H1 (cell line): ENCODE data around the gene MT4. TPM values are rescaled to one million over a fixed set of nuclear protein-coding genes. Genes with fewer than 3 reads are reported as not detected.
A peak's percentile ranks its signal among the peaks of the same experiment; 100 is the strongest.

Source experiments
- CTCF ChIA-PET: fragments of 300-600 bp; sonication (Branson Sonifier 250); formaldehyde crosslinking; loops from one replicate; lab custom pipeline; 2021; ENCODE audit not compliant: partially characterized antibody; lab: Charles Lee
- POLR2A ChIA-PET: fragments of 300-600 bp; sonication (Branson Sonifier 250); formaldehyde crosslinking; loops from one replicate; lab custom pipeline; 2021; ENCODE audit warnings: inconsistent platforms; ENCODE audit not compliant: partially characterized antibody; lab: Charles Lee
- DNase-seq, 2 experiments: peaks; one replicate each; pipeline versions ENCODE4 v3.0.0 to v3.0.0-alpha.2; 2010 to 2022; ENCODE audit warnings: low spot score in 2 of 2, low read depth in 1 of 2, mixed read lengths in 1 of 2
- FAIRE-seq: peaks from 2 replicates; lab custom pipeline; 2011; peaks lifted over from hg19 to GRCh38; lab: Jason Lieb, UNC
- H2AFZ ChIP-seq: 2 replicates; pipeline ENCODE4 v1.8.1; 2012; ENCODE audit warnings: low read length, inconsistent platforms
- H2AK5ac ChIP-seq: 2 replicates; pipeline ENCODE4 v1.6.1; 2013; ENCODE audit warnings: low read depth, low read length
- H2BK120ac ChIP-seq: replicated peaks from 2 replicates; pipeline ENCODE3; 2013; ENCODE audit warnings: low read depth, low read length, inconsistent platforms
- H2BK12ac ChIP-seq: 2 replicates; pipeline ENCODE4 v1.6.1; 2013; ENCODE audit warnings: low read depth, low read length
- H2BK15ac ChIP-seq: 2 replicates; pipeline ENCODE4 v1.6.1; 2013; ENCODE audit warnings: low read length
- H2BK20ac ChIP-seq: 2 replicates; pipeline ENCODE4 v1.6.1; 2013; ENCODE audit warnings: low read length
- H2BK5ac ChIP-seq: 2 replicates; pipeline ENCODE4 v1.6.1; 2013; ENCODE audit warnings: low read depth, low read length
- H3K14ac ChIP-seq: 2 replicates; pipeline ENCODE4 v1.6.1; 2013; ENCODE audit warnings: inconsistent platforms; ENCODE audit not compliant: insufficient read length
- H3K18ac ChIP-seq: 2 replicates; pipeline ENCODE4 v1.6.1; 2013; ENCODE audit warnings: low read length; ENCODE audit errors: extremely low read depth
- H3K23ac ChIP-seq: 2 replicates; pipeline ENCODE4 v1.6.1; 2013; ENCODE audit warnings: inconsistent platforms; ENCODE audit not compliant: insufficient read length
- H3K23me2 ChIP-seq: 2 replicates; pipeline ENCODE4 v1.6.1; 2013; ENCODE audit warnings: low read depth, low read length
- H3K27ac ChIP-seq: 2 replicates; pipeline ENCODE4 v1.6.1; 2011; ENCODE audit warnings: low read depth, low read length, inconsistent platforms
- H3K27me3 ChIP-seq, 4 experiments: replicated peaks in 1 of 4; 1 replicate in 1 of 4; 2 replicates in 3 of 4; pipeline versions ENCODE4 v1.6.1 to v1.8.1; 2011 to 2013; ENCODE audit warnings: low read length in 3 of 4, mild to moderate bottlenecking in 3 of 4, inconsistent platforms in 2 of 4, mixed read lengths in 2 of 4, moderate library complexity in 1 of 4; ENCODE audit not compliant: control insufficient read depth in 3 of 4, insufficient read depth in 3 of 4; ENCODE audit errors: extremely low read depth in 1 of 4
- H3K36me3 ChIP-seq, 4 experiments: 2 replicates each; pipeline versions ENCODE4 v1.6.1 to v1.8.1; 2011 to 2013; ENCODE audit warnings: mild to moderate bottlenecking in 4 of 4, low read length in 3 of 4, moderate library complexity in 2 of 4, control low read depth in 1 of 4, inconsistent platforms in 1 of 4; ENCODE audit not compliant: insufficient read depth in 4 of 4, control insufficient read depth in 2 of 4
- H3K4ac ChIP-seq: replicated peaks from 2 replicates; pipeline ENCODE3; 2013; ENCODE audit warnings: low read length, low read depth, mixed read lengths, inconsistent platforms; ENCODE audit not compliant: insufficient read length
- H3K4me1 ChIP-seq, 4 experiments: replicated peaks in 1 of 4; 1 replicate in 1 of 4; 2 replicates in 3 of 4; pipeline versions ENCODE4 v1.6.1 to v1.8.1; 2011 to 2013; ENCODE audit warnings: low read length in 3 of 4, inconsistent platforms in 2 of 4, mixed read lengths in 1 of 4; ENCODE audit not compliant: insufficient read depth in 4 of 4, control insufficient read depth in 3 of 4
- H3K4me2 ChIP-seq, 2 experiments: 2 replicates each; pipeline versions ENCODE4 v1.6.1 to v1.8.1; 2011 to 2013; ENCODE audit warnings: low read depth in 2 of 2, low read length in 2 of 2, control low read depth in 1 of 2, inconsistent platforms in 1 of 2, mild to moderate bottlenecking in 1 of 2; ENCODE audit not compliant: insufficient read depth in 1 of 2
- H3K4me3 ChIP-seq, 4 experiments: fragments of 200-600, 300-600 bp in 1 of 4; sonication (generic), shearing (Covaris generic), sonication (Bioruptor Twin) in 1 of 4; 2 replicates each; pipeline versions ENCODE4 v1.5.1 to v1.8.1; 2011 to 2016; ENCODE audit warnings: low read length in 4 of 4, low read depth in 3 of 4, control low read depth in 2 of 4, inconsistent platforms in 2 of 4, mild to moderate bottlenecking in 2 of 4, mixed read lengths in 1 of 4, moderate library complexity in 1 of 4; ENCODE audit not compliant: insufficient read depth in 2 of 4; ENCODE audit errors: extremely low read depth in 1 of 4
- H3K56ac ChIP-seq: replicated peaks from 2 replicates; pipeline ENCODE3; 2013; ENCODE audit warnings: low read depth, mild to moderate bottlenecking, mixed read lengths, low read length, inconsistent platforms; ENCODE audit not compliant: insufficient read length
- H3K79me1 ChIP-seq: 2 replicates; pipeline ENCODE4 v1.6.1; 2013; ENCODE audit warnings: low read depth, low read length, control low read depth
- H3K79me2 ChIP-seq, 2 experiments: 2 replicates each; pipeline versions ENCODE4 v1.6.1 to v1.8.1; 2012 to 2013; ENCODE audit warnings: low read length in 2 of 2, mild to moderate bottlenecking in 2 of 2, inconsistent platforms in 1 of 2; ENCODE audit not compliant: insufficient read depth in 2 of 2, control insufficient read depth in 1 of 2
- H3K9ac ChIP-seq, 4 experiments: replicated peaks in 1 of 4; 1 replicate in 1 of 4; 2 replicates in 3 of 4; pipeline versions ENCODE4 v1.6.1 to v1.8.1; 2011 to 2013; ENCODE audit warnings: low read depth in 3 of 4, low read length in 3 of 4, control low read depth in 2 of 4, mild to moderate bottlenecking in 2 of 4, moderate library complexity in 2 of 4, inconsistent platforms in 1 of 4; ENCODE audit errors: extremely low read depth in 1 of 4
- H3K9me3 ChIP-seq, 2 experiments: 2 replicates each; pipeline versions ENCODE4 v1.6.1 to v1.8.1; 2012 to 2013; ENCODE audit warnings: mild to moderate bottlenecking in 2 of 2, moderate library complexity in 2 of 2, control low read depth in 1 of 2, inconsistent platforms in 1 of 2, low read depth in 1 of 2, low read length in 1 of 2, mixed read lengths in 1 of 2; ENCODE audit not compliant: insufficient read depth in 2 of 2
- H4K20me1 ChIP-seq, 2 experiments: replicated peaks in 1 of 2; 2 replicates each; pipeline versions ENCODE3 to v1.8.1; 2011 to 2013; ENCODE audit warnings: inconsistent platforms in 2 of 2, low read length in 2 of 2, mild to moderate bottlenecking in 1 of 2; ENCODE audit not compliant: insufficient read depth in 2 of 2, control insufficient read depth in 1 of 2
- H4K5ac ChIP-seq: 2 replicates; pipeline ENCODE4 v1.6.1; 2013; ENCODE audit warnings: low read length, low read depth, mixed read lengths, inconsistent platforms; ENCODE audit not compliant: insufficient read length
- H4K8ac ChIP-seq: 2 replicates; pipeline ENCODE4 v1.8.0; 2013; ENCODE audit warnings: mild to moderate bottlenecking, moderate library complexity, low read length, inconsistent platforms; ENCODE audit not compliant: insufficient read depth; ENCODE audit errors: extremely low read depth
- H4K91ac ChIP-seq: replicated peaks from 2 replicates; pipeline ENCODE3; 2013; ENCODE audit warnings: low read length, mixed read lengths, inconsistent platforms; ENCODE audit not compliant: insufficient read length
- BACH1 ChIP-seq: IDR thresholded peaks from 2 replicates; pipeline ENCODE4 v1.6.1; 2012; ENCODE audit warnings: low read length, improper control_type of control experiment
- CTCF ChIP-seq, 3 experiments: IDR thresholded peaks; 1 replicate in 2 of 3; 2 replicates in 1 of 3; pipeline versions ENCODE4 v1.5.1 to v1.6.1; 2011; ENCODE audit warnings: low read length in 3 of 3, mild to moderate bottlenecking in 3 of 3, inconsistent platforms in 2 of 3, low read depth in 1 of 3, moderate library complexity in 1 of 3; ENCODE audit not compliant: insufficient read depth in 1 of 3; ENCODE audit errors: control extremely low read depth in 1 of 3
- E2F6 ChIP-seq: IDR thresholded peaks from 2 replicates; pipeline ENCODE4 v1.6.1; 2012; ENCODE audit warnings: inconsistent platforms
- MAFK ChIP-seq: IDR thresholded peaks from 2 replicates; pipeline ENCODE4 v1.6.1; 2012; ENCODE audit warnings: low read depth, mild to moderate bottlenecking, improper control_type of control experiment, low read length
- MAX ChIP-seq: IDR thresholded peaks from 2 replicates; pipeline ENCODE4 v1.6.1; 2012; ENCODE audit warnings: inconsistent platforms
- POLR2A ChIP-seq, 2 experiments: IDR thresholded peaks; 1 replicate in 1 of 2; 2 replicates in 1 of 2; pipeline ENCODE4 v1.6.1; 2011; ENCODE audit warnings: low read depth in 2 of 2, low read length in 2 of 2, mild to moderate bottlenecking in 2 of 2; ENCODE audit errors: control extremely low read depth in 1 of 2
- RAD21 ChIP-seq, 2 experiments: IDR thresholded peaks in 1 of 2; conservative IDR thresholded peaks in 1 of 2; 2 replicates each; pipeline ENCODE4 v1.6.1; 2011; ENCODE audit warnings: low read depth in 2 of 2, low read length in 2 of 2, improper control_type of control experiment in 1 of 2, inconsistent platforms in 1 of 2, mild to moderate bottlenecking in 1 of 2, moderate library complexity in 1 of 2
- RXRA ChIP-seq: IDR thresholded peaks from 2 replicates; pipeline ENCODE4 v1.6.1; 2011; ENCODE audit warnings: low read depth, mild to moderate bottlenecking, low read length, moderate library complexity; ENCODE audit not compliant: insufficient read depth
- USF2 ChIP-seq: IDR thresholded peaks from 2 replicates; pipeline ENCODE4 v1.6.1; 2011; ENCODE audit warnings: low read length, improper control_type of control experiment
- WGBS, 2 experiments: shearing (Covaris generic) in 1 of 2; methylation state at CpG; one replicate each; pipeline versions ENCODE4 v1.1.6 to v1.1.7; 2013 to 2015; ENCODE audit warnings: low lambda C conversion rate in 2 of 2, mixed read lengths in 2 of 2, inconsistent platforms in 1 of 2, low coverage in 1 of 2, missing lambda C conversion rate in 1 of 2; ENCODE audit not compliant: insufficient replicate concordance in 2 of 2, insufficient coverage in 1 of 2, insufficient read length in 1 of 2; ENCODE audit errors: extremely low coverage in 1 of 2, missing lambda C conversion rate in 1 of 2; 5-methylcytosine and 5-hydroxymethylcytosine counted together
- polyA plus RNA-seq, 7 experiments: library from polyadenylated mRNA; depleted of rRNA in 3 of 7; stranded (reverse) in 5 of 7; unstranded in 2 of 7; fragments of >200 nt in 5 of 7; fragments of 200-250 nt in 2 of 7; gene quantifications; 1 replicate in 5 of 7; 2 replicates in 1 of 7; 4 replicates in 1 of 7; pipeline versions ENCODE4 v1.2.1 to v1.2.3, GENCODE V29; 2011 to 2013; ENCODE audit warnings: missing spikeins in 2 of 7, mixed read lengths in 2 of 7
- total RNA-seq: library from RNA; stranded (reverse); fragmentation: NEBNext Ultra II Directional; extraction: Animal tissue kit (Norgen Biotek cat#: 25700); gene quantifications from 2 replicates; pipeline ENCODE4 v1.2.1, GENCODE V29; 2021

The MT4 gene
- total and polyA plus RNA-seq, 2 of the 8 experiments (the other 6 are each of a cell fraction or from before 2014, with no cell fraction given): not detected

GRCh38 chr16:56532714-56533113, 32.2 kb upstream of the MT4 start:
- H3K4me2 ChIP-seq: no peak overlapping the region
- ChIA-PET CTCF (interaction anchor here (0.7 to 1.8 kb wide), 9 partner anchors 12 to 335 kb away, joined by 3 to 6 read pairs (median 4); no protein-coding TSS in a partner anchor), POLR2A (interaction anchor here (2.2 kb wide), 1 partner anchor 15 kb away, joined by 8 read pairs; no protein-coding TSS in a partner anchor)
- no peak overlapping the region for H3K18ac ChIP-seq
- no peak overlapping the region for H3K27ac ChIP-seq
- H3K79me2 ChIP-seq: no peaks in the 10 kb centered on the region
- no peaks in the 10 kb centered on the region for H3K9me3 ChIP-seq
- H2BK12ac ChIP-seq: no peak overlapping the region
- H3K23me2 ChIP-seq: no peaks in the 10 kb centered on the region
- no peak overlapping the region for H3K56ac ChIP-seq
- no peak overlapping the region for H3K4me3 ChIP-seq
- peaks cover 0 to 4% (median under 1%) of the 10 kb centered on the region in 4 experiments; a peak in 3 of 7 replicates for H3K27me3 ChIP-seq
- no peak overlapping the region for H4K5ac ChIP-seq
- H3K4me1 ChIP-seq: no peaks in the 10 kb centered on the region
- no peak for DNase-seq
- no peak overlapping the region for H3K9ac ChIP-seq
- no peaks in the 10 kb centered on the region for H3K79me1 ChIP-seq
- no peaks in the 10 kb centered on the region for H3K36me3 ChIP-seq
- H2BK20ac ChIP-seq: no peak overlapping the region
- no peak for FAIRE-seq
- no peak overlapping the region for H3K4ac ChIP-seq
- H4K91ac ChIP-seq: no peak overlapping the region
- H4K20me1 ChIP-seq: no peaks in the 10 kb centered on the region
- H2BK15ac ChIP-seq: no peak overlapping the region
- TF ChIP-seq E2F6 (peak; percentile 94), BACH1 (peak; percentile 94), USF2 (no peak), RXRA (no peak), MAFK (no peak), MAX (peak; percentile 66), POLR2A (IDR thresholded peaks at IDR 0.05; ENCODE audit: control extremely low read depth in 1 of 2, low read depth in 2 of 2, low read length in 2 of 2) (no peak), CTCF (IDR thresholded peaks at IDR 0.05; ENCODE audit: control extremely low read depth in 1 of 3, insufficient read depth in 1 of 3, low read depth in 1 of 3, low read length in 3 of 3) (peak in 2 of 3 experiments; percentile 39 to 49; a peak in 2 of 4 replicates), RAD21 (IDR thresholded peaks at IDR 0.05 in 1 of 2, conservative IDR thresholded peaks at IDR 0.05 in 1 of 2; ENCODE audit: low read depth in 2 of 2, low read length in 2 of 2) (peak in 1 of 2 experiments; percentile 22; a peak in 2 of 4 replicates)
- no peak overlapping the region for H2BK5ac ChIP-seq
- 70% methylated on average over 4 of the region's 4 CpGs; no CpG with 5 or more reads in 1 of the 2 experiments for WGBS, 2 experiments
- no peak overlapping the region for H2AK5ac ChIP-seq
- H4K8ac ChIP-seq: no peak overlapping the region
- no peak overlapping the region for H2BK120ac ChIP-seq
- H3K14ac ChIP-seq: no peak overlapping the region
- no peak overlapping the region for H2AFZ ChIP-seq
- H3K23ac ChIP-seq: no peak overlapping the region
